ENCODE data around the gene RITA1.

DNA sequence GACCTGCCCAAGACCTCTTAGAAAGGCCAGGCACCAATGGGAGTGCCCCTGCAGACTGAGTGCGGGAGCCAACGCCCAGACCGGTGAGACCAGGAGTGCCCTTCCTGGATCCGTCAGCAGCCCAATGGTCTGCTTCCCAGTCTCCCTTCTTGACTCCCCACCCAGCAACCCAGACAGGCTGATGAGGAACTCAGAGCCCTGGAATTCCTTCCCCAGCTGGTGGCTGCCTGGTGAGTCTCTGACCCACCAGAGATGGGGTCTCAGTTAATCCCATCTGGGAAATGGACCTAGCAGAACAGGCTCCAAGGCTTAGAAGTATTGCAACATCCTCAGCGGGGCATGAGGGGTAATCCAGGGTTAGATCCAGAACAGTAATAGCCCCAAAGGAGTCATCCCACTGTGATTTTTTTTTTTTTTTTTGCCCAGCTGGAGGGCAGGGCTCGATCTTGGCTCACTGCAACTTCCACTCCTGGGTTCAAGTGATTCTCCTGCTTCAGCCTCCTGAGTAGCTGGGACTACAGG is 48.5 kb upstream of the RITA1 start:
- TF ChIP-seq, protein P1, sequence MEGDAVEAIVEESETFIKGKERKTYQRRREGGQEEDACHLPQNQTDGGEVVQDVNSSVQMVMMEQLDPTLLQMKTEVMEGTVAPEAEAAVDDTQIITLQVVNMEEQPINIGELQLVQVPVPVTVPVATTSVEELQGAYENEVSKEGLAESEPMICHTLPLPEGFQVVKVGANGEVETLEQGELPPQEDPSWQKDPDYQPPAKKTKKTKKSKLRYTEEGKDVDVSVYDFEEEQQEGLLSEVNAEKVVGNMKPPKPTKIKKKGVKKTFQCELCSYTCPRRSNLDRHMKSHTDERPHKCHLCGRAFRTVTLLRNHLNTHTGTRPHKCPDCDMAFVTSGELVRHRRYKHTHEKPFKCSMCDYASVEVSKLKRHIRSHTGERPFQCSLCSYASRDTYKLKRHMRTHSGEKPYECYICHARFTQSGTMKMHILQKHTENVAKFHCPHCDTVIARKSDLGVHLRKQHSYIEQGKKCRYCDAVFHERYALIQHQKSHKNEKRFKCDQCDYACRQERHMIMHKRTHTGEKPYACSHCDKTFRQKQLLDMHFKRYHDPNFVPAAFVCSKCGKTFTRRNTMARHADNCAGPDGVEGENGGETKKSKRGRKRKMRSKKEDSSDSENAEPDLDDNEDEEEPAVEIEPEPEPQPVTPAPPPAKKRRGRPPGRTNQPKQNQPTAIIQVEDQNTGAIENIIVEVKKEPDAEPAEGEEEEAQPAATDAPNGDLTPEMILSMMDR (IDR thresholded peaks at IDR 0.05) = no peak
- TF ChIP-seq POLR2A (IDR thresholded peaks at IDR 0.05) = no peak

Data from testis (tissue), 2 donors.